Nucleus accumbens (tissue), 56 donors: ENCODE measurements around the gene KLRC2.
"Not testable (repeated sequence)": the region's sequence is repeated elsewhere in the genome, so short reads cannot be mapped to it uniquely, and the experiment has no call there.

Experiments
- DNase-seq, 56 donors: peaks; one replicate each; lab custom pipeline; 2025; lab: John Stamatoyannopoulos, UW

The KLRC2 gene

GRCh38 chr12:10435816-10436215 lies at the start of gene KLRC2:
KLRC2 (minus strand) TSS chr12:10436010; CDS start chr12:10435986, 24 bp downstream.
- DNase-seq, result peak in 4 of 56 donors; percentile 4 to 20 (median 10)

GRCh38 chr12:10481901-10482300 lies 46.1 kb upstream of the KLRC2 start:
- DNase-seq, result not testable (repeated sequence)

GRCh38 chr12:10472808-10473207 lies 37.0 kb upstream of the KLRC2 start:
- not testable (repeated sequence) for DNase-seq

GRCh38 chr12:10469701-10470100 lies 33.9 kb upstream of the KLRC2 start:
- no peak for DNase-seq

GRCh38 chr12:10466311-10466710 lies 30.5 kb upstream of the KLRC2 start:
- no peak for DNase-seq

GRCh38 chr12:10457760-10458159 lies 21.9 kb upstream of the KLRC2 start:
- no peak for DNase-seq

- DNase-seq, result no peak
These were observed 21.0 kb upstream of the KLRC2 start for GRCh38 chr12:10456856-10457255.

GRCh38 chr12:10455766-10456165 lies 20.0 kb upstream of the KLRC2 start:
- DNase-seq, result no peak

GRCh38 chr12:10454531-10454930 lies 18.7 kb upstream of the KLRC2 start:
- no peak for DNase-seq

GRCh38 chr12:10453156-10453555 lies 17.3 kb upstream of the KLRC2 start, which contains the start of gene KLRC1:
KLRC1 (minus strand) TSS chr12:10453377; CDS start chr12:10451156, 2,221 bp downstream.
- DNase-seq, result no peak

- no peak for DNase-seq
These were observed 12.4 kb upstream of the KLRC2 start for GRCh38 chr12:10448236-10448635.

GRCh38 chr12:10446052-10446451 lies 10.2 kb upstream of the KLRC2 start:
- DNase-seq, result not testable (repeated sequence)

- DNase-seq, result peak in 5 of 56 donors; percentile 0 to 15 (median 2)
These were observed 5.3 kb upstream of the KLRC2 start for GRCh38 chr12:10441144-10441543.

- not testable (repeated sequence) for DNase-seq
These were observed 3.9 kb upstream of the KLRC2 start for GRCh38 chr12:10439608-10440274.

- DNase-seq, result not testable (repeated sequence)
These were observed 1.8 kb upstream of the KLRC2 start for GRCh38 chr12:10437601-10438000.

GRCh38 chr12:10430623-10431022 lies 5.2 kb downstream of the KLRC2 start:
- not testable (repeated sequence) for DNase-seq

- peak in 10 of 56 donors; percentile 8 to 40 (median 21) for DNase-seq
These were observed 9.9 kb downstream of the KLRC2 start for GRCh38 chr12:10425938-10426337.

GRCh38 chr12:10424260-10424899 lies 11.4 kb downstream of the KLRC2 start:
- not testable (repeated sequence) for DNase-seq

GRCh38 chr12:10422159-10422558 lies 13.7 kb downstream of the KLRC2 start:
- DNase-seq, result not testable (repeated sequence)

GRCh38 chr12:10420334-10420733 lies 15.5 kb downstream of the KLRC2 start, which contains the start of gene KLRC3:
KLRC3 (minus strand) TSS chr12:10420595; CDS start chr12:10420550, 45 bp downstream.
- not testable (repeated sequence) for DNase-seq

- no peak for DNase-seq
These were observed 26.4 kb downstream of the KLRC2 start, which contains the start of gene KLRC4 for GRCh38 chr12:10409392-10409791. KLRC4 (minus strand) TSS chr12:10409757; CDS start chr12:10409575, 182 bp downstream.

GRCh38 chr12:10408842-10409241 lies 27.0 kb downstream of the KLRC2 start:
- no peak for DNase-seq
